IPS-20b (cell line): ENCODE data around the gene USP7.

Experiments
- H3K27ac ChIP-seq: one replicate; pipeline ENCODE4 v1.5.1; 2013; ENCODE audit warnings: low read length
- H3K27me3 ChIP-seq: 2 replicates; pipeline ENCODE4 v1.6.1; 2013; ENCODE audit warnings: mild to moderate bottlenecking, low read length, inconsistent platforms; ENCODE audit not compliant: insufficient read depth
- H3K36me3 ChIP-seq: 2 replicates; pipeline ENCODE4 v1.6.1; 2013; ENCODE audit warnings: low read depth, mild to moderate bottlenecking, inconsistent platforms, low read length, moderate library complexity; ENCODE audit not compliant: insufficient read depth
- H3K4me1 ChIP-seq: 2 replicates; pipeline ENCODE4 v1.6.1; 2013; ENCODE audit warnings: mild to moderate bottlenecking, control low read depth, inconsistent platforms, low read length, moderate library complexity; ENCODE audit not compliant: insufficient read depth
- H3K4me3 ChIP-seq: 2 replicates; pipeline ENCODE4 v1.5.1; 2013; ENCODE audit warnings: mild to moderate bottlenecking, low read length, inconsistent platforms
- H3K9ac ChIP-seq: 2 replicates; pipeline ENCODE4 v1.6.1; 2013; ENCODE audit warnings: low read depth, mild to moderate bottlenecking, inconsistent platforms, low read length, moderate library complexity
- H3K9me3 ChIP-seq: 2 replicates; pipeline ENCODE4 v1.6.1; 2013; ENCODE audit warnings: mild to moderate bottlenecking, low read depth, low read length, inconsistent platforms; ENCODE audit not compliant: insufficient read depth

USP7 gene

GRCh38 chr16:8890549-8890921 lies 73.2 kb downstream of the USP7 start:
- H3K36me3 ChIP-seq = peaks cover 75% of the 10 kb centered on the region
- H3K27me3 ChIP-seq = no peaks in the 10 kb centered on the region
- no peaks in the 10 kb centered on the region for H3K9me3 ChIP-seq
- no peak overlapping the region for H3K9ac ChIP-seq
- H3K4me1 ChIP-seq = peaks cover 9% of the 10 kb centered on the region
- H3K4me3 ChIP-seq = no peak overlapping the region
- H3K27ac ChIP-seq = no peak overlapping the region

GRCh38 chr16:8889893-8890548 lies 73.7 kb downstream of the USP7 start:
- H3K9ac ChIP-seq = no peak overlapping the region
- H3K4me1 ChIP-seq = peaks cover 11% of the 10 kb centered on the region
- H3K9me3 ChIP-seq = no peaks in the 10 kb centered on the region
- H3K36me3 ChIP-seq = peaks cover 70% of the 10 kb centered on the region
- H3K27ac ChIP-seq = no peak overlapping the region
- H3K27me3 ChIP-seq = no peaks in the 10 kb centered on the region
- no peak overlapping the region for H3K4me3 ChIP-seq

- Histone ChIP-seq H3K9ac (no peak overlapping the region), H3K27me3 (no peaks in the 10 kb centered on the region), H3K9me3 (no peaks in the 10 kb centered on the region), H3K36me3 (peaks cover 62% of the 10 kb centered on the region), H3K4me1 (peaks cover 11% of the 10 kb centered on the region), H3K4me3 (no peak overlapping the region), H3K27ac (no peak overlapping the region)
These were observed 74.5 kb downstream of the USP7 start for GRCh38 chr16:8888951-8889892.

GRCh38 chr16:8887952-8888560 lies 75.7 kb downstream of the USP7 start:
- peaks cover 50% of the 10 kb centered on the region for H3K36me3 ChIP-seq
- no peak overlapping the region for H3K27ac ChIP-seq
- no peak overlapping the region for H3K4me3 ChIP-seq
- H3K27me3 ChIP-seq = no peaks in the 10 kb centered on the region
- H3K4me1 ChIP-seq = peaks cover 11% of the 10 kb centered on the region
- no peaks in the 10 kb centered on the region for H3K9me3 ChIP-seq
- H3K9ac ChIP-seq = no peak overlapping the region

- Histone ChIP-seq H3K27ac (no peak overlapping the region), H3K4me1 (peaks cover 11% of the 10 kb centered on the region)
These were observed 76.3 kb downstream of the USP7 start for GRCh38 chr16:8887431-8887765.

GRCh38 chr16:8886593-8887430 lies 76.9 kb downstream of the USP7 start:
- Histone ChIP-seq H3K4me3 (no peak overlapping the region), H3K27me3 (no peaks in the 10 kb centered on the region), H3K9ac (no peak overlapping the region), H3K9me3 (no peaks in the 10 kb centered on the region), H3K27ac (no peak overlapping the region), H3K36me3 (peaks cover 38% of the 10 kb centered on the region), H3K4me1 (peaks cover 11% of the 10 kb centered on the region)

More at GRCh38 chr16:8887431-8887765, 76.3 kb downstream of the USP7 start:
- Histone ChIP-seq H3K36me3 (peaks cover 44% of the 10 kb centered on the region), H3K9ac (no peak overlapping the region), H3K27me3 (no peaks in the 10 kb centered on the region), H3K4me3 (no peak overlapping the region), H3K9me3 (no peaks in the 10 kb centered on the region)

- no peak overlapping the region for H3K27ac ChIP-seq
- peaks cover 29% of the 10 kb centered on the region for H3K36me3 ChIP-seq
- H3K9ac ChIP-seq = no peak overlapping the region
- H3K9me3 ChIP-seq = no peaks in the 10 kb centered on the region
- H3K4me3 ChIP-seq = no peak overlapping the region; the same call in 1 of the 2 replicates
- peaks cover 11% of the 10 kb centered on the region for H3K4me1 ChIP-seq
- H3K27me3 ChIP-seq = no peaks in the 10 kb centered on the region
These were observed 77.8 kb downstream of the USP7 start for GRCh38 chr16:8885674-8886592.

- Histone ChIP-seq H3K27ac (no peak overlapping the region), H3K4me3 (no peak overlapping the region), H3K4me1 (peaks cover 15% of the 10 kb centered on the region), H3K27me3 (no peaks in the 10 kb centered on the region), H3K36me3 (peaks cover 8% of the 10 kb centered on the region; the same call in 1 of the 2 replicates), H3K9ac (no peak overlapping the region), H3K9me3 (no peaks in the 10 kb centered on the region)
These were observed 80.9 kb downstream of the USP7 start for GRCh38 chr16:8882725-8883377.

GRCh38 chr16:8882041-8882617 lies 81.6 kb downstream of the USP7 start, which contains the start of gene LITAFD:
Gene LITAFD, plus strand, starts transcription at chr16:8882351. Its CDS starts 2,005 bp downstream, at chr16:8884356.
- Histone ChIP-seq H3K36me3 (0 out of 2 replicates have a peak, but pooled peaks cover 1% of the 10 kb centered on the region), H3K9me3 (no peaks in the 10 kb centered on the region), H3K27me3 (no peaks in the 10 kb centered on the region), H3K9ac (no peak within 1 kb of the TSS), H3K4me1 (peaks cover 15% of the 10 kb centered on the region), H3K27ac (no peak within 1 kb of the TSS), H3K4me3 (no peak within 1 kb of the TSS)
